VCaP (cell line): ENCODE data around the gene MLH3.

ENCODE experiments used
- H3K27ac ChIP-seq: fragments of 450-650 bp; 2 replicates; pipeline ENCODE4 v1.5.1; 2017
- CTCF ChIP-seq: fragments of 450-650 bp; conservative IDR thresholded peaks from 2 replicates; pipeline ENCODE4 v1.5.1; 2017; ENCODE audit warnings: mild to moderate bottlenecking, moderate library complexity

The MLH3 gene

GRCh38 chr14:74980398-74980730 is 70.9 kb downstream of the MLH3 start:
- H3K27ac ChIP-seq, result no peak overlapping the region
- TF ChIP-seq CTCF, result no peak

GRCh38 chr14:74979442-74980397 is 71.5 kb downstream of the MLH3 start:
- TF ChIP-seq CTCF, result no peak
- no peak overlapping the region for H3K27ac ChIP-seq

- no peak for TF ChIP-seq CTCF
- no peak overlapping the region for H3K27ac ChIP-seq
Observed at GRCh38 chr14:74979029-74979428, 72.2 kb downstream of the MLH3 start.

GRCh38 chr14:74978416-74978947 is 72.8 kb downstream of the MLH3 start:
- no peak overlapping the region for H3K27ac ChIP-seq
- no peak for TF ChIP-seq CTCF

- TF ChIP-seq CTCF, result no peak
Observed at GRCh38 chr14:74977901-74978385, 73.3 kb downstream of the MLH3 start.

GRCh38 chr14:74977164-74977900 is 73.9 kb downstream of the MLH3 start:
- no peak for TF ChIP-seq CTCF
- H3K27ac ChIP-seq, result no peak overlapping the region

More at GRCh38 chr14:74977901-74978385, 73.3 kb downstream of the MLH3 start:
- H3K27ac ChIP-seq, result no peak overlapping the region
